SK-N-SH treated with all-trans-retinoic acid at 6 μM for 48 hours (cell line): ENCODE data around the gene DHRS12.

Source experiments
- ARNTL ChIP-seq: fragments of 450-650 bp; formaldehyde crosslinking; IDR thresholded peaks from 2 replicates; pipeline ENCODE4 v1.5.0; 2020; ENCODE audit warnings: low read depth, mild to moderate bottlenecking, moderate library complexity, borderline replicate concordance
- BACH2 ChIP-seq: fragments of 250-450 bp; sonication (Bioruptor Pico); IDR thresholded peaks from 2 replicates; pipeline ENCODE4 v1.9.0; 2021; ENCODE audit warnings: mild to moderate bottlenecking, borderline replicate concordance
- GLIS3 ChIP-seq: fragments of 250-450 bp; sonication (Bioruptor Pico); IDR thresholded peaks from 2 replicates; pipeline ENCODE4 v1.5.0; 2020; ENCODE audit warnings: mild to moderate bottlenecking, moderate library complexity
- ISL1 ChIP-seq: fragments of 250-450 bp; sonication (Bioruptor Pico); IDR thresholded peaks from 2 replicates; pipeline ENCODE4 v2.1.2; 2022; ENCODE audit warnings: mild to moderate bottlenecking, moderate library complexity
- ZFP30 ChIP-seq: fragments of 450-650 bp; formaldehyde crosslinking; IDR thresholded peaks from 2 replicates; pipeline ENCODE4 v1.5.0; 2022; ENCODE audit warnings: mild to moderate bottlenecking, moderate library complexity
- ZNF565 ChIP-seq: fragments of 450-650 bp; formaldehyde crosslinking; conservative IDR thresholded peaks from 2 replicates; pipeline ENCODE4 v1.5.0; 2020; ENCODE audit warnings: low read depth, mild to moderate bottlenecking, moderate library complexity
- ZNF70 ChIP-seq: fragments of 450-650 bp; formaldehyde crosslinking; IDR thresholded peaks from 2 replicates; pipeline ENCODE4 v1.5.0; 2020; ENCODE audit warnings: mild to moderate bottlenecking, moderate library complexity
- ZNF8 ChIP-seq: fragments of 450-650 bp; formaldehyde crosslinking; IDR thresholded peaks from 2 replicates; pipeline ENCODE4 v1.5.0; 2020; ENCODE audit warnings: mild to moderate bottlenecking, moderate library complexity
- TF ChIP-seq, protein P1 (sequence below): fragments of 250-450 bp; sonication (Bioruptor Pico); IDR thresholded peaks from 2 replicates; pipeline ENCODE4 v1.5.0; 2020; ENCODE audit warnings: mild to moderate bottlenecking, moderate library complexity
- TF ChIP-seq, protein P2 (sequence below): fragments of 250-450 bp; sonication (Bioruptor Pico); IDR thresholded peaks from 2 replicates; pipeline ENCODE4 v1.8.0; 2020; ENCODE audit warnings: mild to moderate bottlenecking, moderate library complexity, borderline replicate concordance
- TF ChIP-seq, protein P3 (sequence below): fragments of 250-450 bp; sonication (Bioruptor Pico); IDR thresholded peaks from 2 replicates; pipeline ENCODE4 v1.5.1; 2021; ENCODE audit warnings: mild to moderate bottlenecking, moderate library complexity
- TF ChIP-seq, protein P4 (sequence below): fragments of 250-450 bp; sonication (Bioruptor Pico); IDR thresholded peaks from 2 replicates; pipeline ENCODE4 v1.5.1; 2020; ENCODE audit warnings: low read depth, mild to moderate bottlenecking, moderate library complexity

DNA sequence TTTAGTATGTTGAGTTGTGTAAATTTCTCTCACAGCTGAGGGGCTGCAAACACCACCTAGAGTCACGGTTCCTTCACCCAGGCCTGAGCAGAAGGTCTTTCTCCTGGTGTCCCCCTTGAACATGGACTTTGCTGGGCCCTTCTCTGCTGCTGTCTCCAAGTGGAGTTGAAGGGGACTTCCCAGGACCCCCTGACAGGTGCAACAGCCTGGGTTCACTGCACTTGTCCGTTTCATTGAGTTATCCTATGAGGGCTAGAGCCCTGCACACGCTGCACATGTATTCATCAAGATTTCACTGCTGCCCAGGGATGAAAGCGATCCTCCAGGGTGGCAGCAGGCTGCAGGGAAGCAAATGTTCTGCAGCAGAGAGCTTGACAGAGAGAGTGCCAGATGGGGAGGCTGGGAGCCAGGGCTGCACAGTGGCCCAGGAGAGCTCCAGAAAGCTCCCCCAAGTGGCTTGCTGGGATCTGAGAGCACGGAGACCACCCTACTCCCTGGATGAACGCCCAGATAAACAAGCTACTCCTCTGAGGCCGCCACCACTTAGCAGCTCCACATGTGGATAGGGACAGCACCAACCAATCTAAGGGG, 30.7 kb upstream of the DHRS12 start:
- no peak for TF ChIP-seq ZFP30 (CRISPR knock-in tag)
- TF ChIP-seq ISL1 (CRISPR knock-in tag), result no peak
- no peak for TF ChIP-seq GLIS3 (CRISPR knock-in tag)
- no peak for TF ChIP-seq ZNF8
- no peak for TF ChIP-seq BACH2 (CRISPR knock-in tag)
- TF ChIP-seq, protein P1, sequence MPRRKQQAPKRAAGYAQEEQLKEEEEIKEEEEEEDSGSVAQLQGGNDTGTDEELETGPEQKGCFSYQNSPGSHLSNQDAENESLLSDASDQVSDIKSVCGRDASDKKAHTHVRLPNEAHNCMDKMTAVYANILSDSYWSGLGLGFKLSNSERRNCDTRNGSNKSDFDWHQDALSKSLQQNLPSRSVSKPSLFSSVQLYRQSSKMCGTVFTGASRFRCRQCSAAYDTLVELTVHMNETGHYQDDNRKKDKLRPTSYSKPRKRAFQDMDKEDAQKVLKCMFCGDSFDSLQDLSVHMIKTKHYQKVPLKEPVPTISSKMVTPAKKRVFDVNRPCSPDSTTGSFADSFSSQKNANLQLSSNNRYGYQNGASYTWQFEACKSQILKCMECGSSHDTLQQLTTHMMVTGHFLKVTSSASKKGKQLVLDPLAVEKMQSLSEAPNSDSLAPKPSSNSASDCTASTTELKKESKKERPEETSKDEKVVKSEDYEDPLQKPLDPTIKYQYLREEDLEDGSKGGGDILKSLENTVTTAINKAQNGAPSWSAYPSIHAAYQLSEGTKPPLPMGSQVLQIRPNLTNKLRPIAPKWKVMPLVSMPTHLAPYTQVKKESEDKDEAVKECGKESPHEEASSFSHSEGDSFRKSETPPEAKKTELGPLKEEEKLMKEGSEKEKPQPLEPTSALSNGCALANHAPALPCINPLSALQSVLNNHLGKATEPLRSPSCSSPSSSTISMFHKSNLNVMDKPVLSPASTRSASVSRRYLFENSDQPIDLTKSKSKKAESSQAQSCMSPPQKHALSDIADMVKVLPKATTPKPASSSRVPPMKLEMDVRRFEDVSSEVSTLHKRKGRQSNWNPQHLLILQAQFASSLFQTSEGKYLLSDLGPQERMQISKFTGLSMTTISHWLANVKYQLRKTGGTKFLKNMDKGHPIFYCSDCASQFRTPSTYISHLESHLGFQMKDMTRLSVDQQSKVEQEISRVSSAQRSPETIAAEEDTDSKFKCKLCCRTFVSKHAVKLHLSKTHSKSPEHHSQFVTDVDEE, result no peak
- TF ChIP-seq, protein P2, sequence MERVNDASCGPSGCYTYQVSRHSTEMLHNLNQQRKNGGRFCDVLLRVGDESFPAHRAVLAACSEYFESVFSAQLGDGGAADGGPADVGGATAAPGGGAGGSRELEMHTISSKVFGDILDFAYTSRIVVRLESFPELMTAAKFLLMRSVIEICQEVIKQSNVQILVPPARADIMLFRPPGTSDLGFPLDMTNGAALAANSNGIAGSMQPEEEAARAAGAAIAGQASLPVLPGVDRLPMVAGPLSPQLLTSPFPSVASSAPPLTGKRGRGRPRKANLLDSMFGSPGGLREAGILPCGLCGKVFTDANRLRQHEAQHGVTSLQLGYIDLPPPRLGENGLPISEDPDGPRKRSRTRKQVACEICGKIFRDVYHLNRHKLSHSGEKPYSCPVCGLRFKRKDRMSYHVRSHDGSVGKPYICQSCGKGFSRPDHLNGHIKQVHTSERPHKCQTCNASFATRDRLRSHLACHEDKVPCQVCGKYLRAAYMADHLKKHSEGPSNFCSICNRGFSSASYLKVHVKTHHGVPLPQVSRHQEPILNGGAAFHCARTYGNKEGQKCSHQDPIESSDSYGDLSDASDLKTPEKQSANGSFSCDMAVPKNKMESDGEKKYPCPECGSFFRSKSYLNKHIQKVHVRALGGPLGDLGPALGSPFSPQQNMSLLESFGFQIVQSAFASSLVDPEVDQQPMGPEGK (CRISPR knock-in tag), result no peak
- TF ChIP-seq, protein P3, sequence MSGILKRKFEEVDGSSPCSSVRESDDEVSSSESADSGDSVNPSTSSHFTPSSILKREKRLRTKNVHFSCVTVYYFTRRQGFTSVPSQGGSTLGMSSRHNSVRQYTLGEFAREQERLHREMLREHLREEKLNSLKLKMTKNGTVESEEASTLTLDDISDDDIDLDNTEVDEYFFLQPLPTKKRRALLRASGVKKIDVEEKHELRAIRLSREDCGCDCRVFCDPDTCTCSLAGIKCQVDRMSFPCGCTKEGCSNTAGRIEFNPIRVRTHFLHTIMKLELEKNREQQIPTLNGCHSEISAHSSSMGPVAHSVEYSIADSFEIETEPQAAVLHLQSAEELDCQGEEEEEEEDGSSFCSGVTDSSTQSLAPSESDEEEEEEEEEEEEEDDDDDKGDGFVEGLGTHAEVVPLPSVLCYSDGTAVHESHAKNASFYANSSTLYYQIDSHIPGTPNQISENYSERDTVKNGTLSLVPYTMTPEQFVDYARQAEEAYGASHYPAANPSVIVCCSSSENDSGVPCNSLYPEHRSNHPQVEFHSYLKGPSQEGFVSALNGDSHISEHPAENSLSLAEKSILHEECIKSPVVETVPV (CRISPR knock-in tag), result no peak
- TF ChIP-seq ZNF70 (CRISPR knock-in tag), result no peak
- no peak for TF ChIP-seq ARNTL (CRISPR knock-in tag)
- no peak for TF ChIP-seq ZNF565 (CRISPR knock-in tag)
- TF ChIP-seq, protein P4, sequence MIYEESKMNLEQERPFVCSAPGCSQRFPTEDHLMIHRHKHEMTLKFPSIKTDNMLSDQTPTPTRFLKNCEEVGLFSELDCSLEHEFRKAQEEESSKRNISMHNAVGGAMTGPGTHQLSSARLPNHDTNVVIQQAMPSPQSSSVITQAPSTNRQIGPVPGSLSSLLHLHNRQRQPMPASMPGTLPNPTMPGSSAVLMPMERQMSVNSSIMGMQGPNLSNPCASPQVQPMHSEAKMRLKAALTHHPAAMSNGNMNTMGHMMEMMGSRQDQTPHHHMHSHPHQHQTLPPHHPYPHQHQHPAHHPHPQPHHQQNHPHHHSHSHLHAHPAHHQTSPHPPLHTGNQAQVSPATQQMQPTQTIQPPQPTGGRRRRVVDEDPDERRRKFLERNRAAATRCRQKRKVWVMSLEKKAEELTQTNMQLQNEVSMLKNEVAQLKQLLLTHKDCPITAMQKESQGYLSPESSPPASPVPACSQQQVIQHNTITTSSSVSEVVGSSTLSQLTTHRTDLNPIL, result no peak
